Stimulated activated CD8-positive, alpha-beta memory T cell treated with anti-CD3 and anti-CD28 coated beads, Interleukin-7, amount 100 ng/mL, for 24 hours (primary cell): ENCODE measurements around the gene SPACA9.

Experiments used
- DNase-seq: peaks from one replicate; pipeline ENCODE4 v3.0.0-alpha.2; 2020; ENCODE audit warnings: low read depth

SPACA9 gene

DNA sequence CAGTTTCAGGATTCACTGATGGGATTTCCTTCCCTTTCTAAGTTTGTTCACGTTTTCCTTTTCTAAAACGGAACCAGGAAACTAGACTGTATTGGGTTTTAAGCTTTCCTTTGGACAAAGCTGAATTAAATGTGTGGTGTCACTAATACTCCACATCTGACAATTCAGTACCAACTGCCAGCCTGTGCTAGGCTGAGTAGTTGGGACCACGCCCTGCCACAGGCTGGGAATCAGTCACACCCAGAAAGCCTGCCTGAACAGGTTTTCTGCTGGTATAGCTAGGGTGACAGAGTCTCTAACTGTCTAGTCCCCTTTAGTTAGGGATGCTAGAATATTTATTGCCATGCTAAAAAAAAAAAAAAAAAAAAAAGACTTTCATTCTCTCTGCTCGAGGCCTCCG lies 15.6 kb downstream of the SPACA9 start:
- no peak for DNase-seq

DNA sequence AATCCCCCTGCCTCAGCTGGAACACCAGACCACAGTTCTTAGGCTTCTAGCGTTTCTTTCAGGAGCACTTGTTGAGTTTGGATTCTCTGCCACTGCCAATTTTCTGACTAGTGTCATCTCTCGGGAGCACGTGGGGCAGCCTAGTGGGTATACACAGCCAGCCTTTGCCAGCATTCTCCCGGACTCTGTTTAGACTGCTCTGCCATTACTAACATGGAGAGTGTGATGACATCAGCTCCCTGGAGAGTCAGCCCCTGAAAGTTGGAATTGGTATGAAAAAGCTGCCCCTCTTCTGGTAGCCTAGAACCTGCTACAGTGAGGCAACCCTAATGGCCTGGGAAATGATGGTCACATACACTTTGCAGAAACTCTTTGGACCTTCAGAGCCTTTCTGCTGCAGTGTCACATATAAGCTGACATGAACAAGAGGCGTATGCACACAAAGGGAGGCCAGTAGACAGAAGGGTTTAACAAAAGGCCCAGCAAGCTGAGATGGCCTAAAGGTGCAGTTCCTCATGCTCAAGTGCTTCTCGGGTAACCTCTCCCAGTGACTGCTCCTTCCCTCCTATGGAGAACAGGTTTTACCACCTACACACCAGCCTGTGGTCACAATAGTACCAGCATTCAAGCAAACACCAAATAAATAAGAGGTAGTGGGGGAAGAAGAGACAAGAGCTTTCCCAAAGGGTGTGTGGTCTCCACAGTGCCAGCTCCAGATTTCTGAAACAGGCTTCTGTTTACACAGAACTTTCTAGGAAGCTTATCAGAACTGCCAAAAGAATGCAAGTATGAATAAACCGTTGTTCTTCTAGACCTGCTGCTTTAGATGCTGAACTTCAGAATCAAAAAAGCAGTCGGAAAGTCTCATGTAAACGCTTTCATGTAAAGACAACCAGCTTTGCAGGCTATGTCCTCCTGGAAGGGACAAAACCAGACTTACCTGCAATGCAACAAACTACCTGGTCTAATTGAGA lies 16.5 kb downstream of the SPACA9 start:
- no peak for DNase-seq

DNA sequence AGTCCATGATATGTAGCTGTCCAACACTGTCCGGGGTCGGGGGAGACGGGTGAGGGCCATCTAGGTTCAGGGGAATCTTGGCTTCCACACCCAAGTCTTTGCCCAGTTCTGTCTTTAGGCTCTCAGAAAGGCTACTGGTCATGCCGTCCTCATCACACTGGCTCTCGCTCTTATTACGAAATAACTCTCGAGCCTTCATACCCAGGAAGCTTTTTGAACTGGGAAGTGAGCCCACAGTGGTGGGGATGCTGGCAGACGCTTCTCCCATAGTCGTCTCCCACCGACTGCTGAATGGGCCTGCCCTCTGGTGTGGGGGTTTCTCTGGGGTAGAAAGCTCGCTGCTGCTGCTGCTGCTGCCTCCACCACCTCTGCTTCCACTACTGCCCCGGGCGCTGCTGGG lies 17.6 kb downstream of the SPACA9 start:
- DNase-seq = no peak

DNA sequence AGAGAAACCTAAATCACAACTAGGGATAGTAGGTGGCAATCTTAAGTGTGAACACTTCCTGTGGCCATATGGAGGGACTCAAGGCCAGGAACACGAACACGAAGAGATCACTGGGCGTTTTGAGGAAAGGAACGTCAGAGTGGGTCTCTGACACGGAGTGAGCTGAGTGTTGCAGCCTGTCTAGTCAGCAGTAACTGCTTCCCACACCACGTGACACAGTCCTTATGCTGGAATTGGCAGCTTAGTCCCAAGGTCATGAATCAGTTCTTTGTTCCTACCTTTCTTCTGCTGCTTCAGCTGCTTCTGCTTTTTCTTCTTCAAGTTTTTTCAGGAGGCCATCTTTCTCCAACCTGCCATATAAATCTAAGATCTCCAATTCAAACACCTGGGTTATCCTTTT lies 18.2 kb downstream of the SPACA9 start:
- DNase-seq = no peak

DNA sequence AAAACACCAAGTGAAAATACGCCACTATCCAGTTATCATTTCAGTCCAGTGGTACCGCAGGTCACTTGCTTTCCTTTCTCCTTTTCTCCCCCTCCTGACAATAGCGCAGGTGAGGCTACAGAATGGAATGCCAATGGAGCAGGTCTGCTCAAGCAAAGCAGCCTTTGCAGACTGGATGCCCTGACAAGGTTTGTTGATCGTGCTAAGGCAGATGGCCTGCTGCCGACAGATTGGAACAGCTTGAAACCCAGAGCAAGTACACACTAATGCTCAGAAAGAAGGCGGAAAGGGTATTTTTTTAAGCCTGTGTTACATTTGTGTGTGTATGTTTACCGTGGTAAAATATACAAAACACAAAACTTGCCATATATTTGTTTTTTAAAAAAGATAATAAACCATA lies 19.4 kb downstream of the SPACA9 start:
- no peak for DNase-seq

DNA sequence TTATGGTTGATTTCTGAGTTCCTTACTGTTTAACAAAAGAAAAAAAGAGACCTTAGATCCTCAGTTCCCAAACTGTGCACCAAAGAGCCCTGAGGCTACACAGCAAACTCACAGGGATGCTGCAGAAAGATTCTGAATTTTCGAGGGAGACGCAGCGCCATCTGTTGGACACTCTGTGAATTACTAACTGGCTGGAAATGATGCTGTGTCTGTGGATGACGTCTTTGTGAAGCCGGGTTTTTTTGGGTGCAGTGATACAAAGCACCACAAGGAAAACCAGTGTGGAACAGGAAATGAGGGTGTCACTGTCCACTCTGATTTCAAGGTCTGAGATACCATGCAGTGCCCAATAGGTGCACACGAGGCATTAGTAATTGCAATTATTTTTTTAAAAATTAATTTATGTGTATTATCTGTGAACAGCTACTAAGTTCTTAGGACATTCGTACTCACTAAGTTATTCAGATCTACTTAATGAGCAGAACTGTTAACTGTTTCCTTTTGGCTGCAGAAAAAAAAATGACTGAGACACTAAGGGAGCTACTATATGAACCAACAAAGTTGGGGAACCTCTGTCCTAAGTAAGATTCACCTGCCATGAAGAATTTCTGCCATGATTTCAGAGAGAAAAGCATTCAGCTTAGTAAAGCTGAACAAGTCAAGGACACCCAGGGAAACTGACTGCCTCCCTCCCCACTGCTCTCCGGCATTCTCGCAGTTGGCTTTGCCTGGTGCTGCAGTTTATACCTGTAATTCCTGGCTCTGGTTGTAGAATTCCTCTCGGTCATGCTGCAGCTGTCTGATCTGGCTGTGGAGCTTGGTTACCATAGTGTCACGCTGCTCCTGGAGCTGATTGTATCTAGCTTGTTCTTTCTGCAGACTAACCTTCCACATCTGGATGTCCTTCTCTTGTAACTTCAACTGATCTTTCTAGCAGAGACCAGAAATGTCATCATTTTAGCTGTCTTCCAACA lies 23.4 kb downstream of the SPACA9 start:
- DNase-seq = peak; percentile 56

DNA sequence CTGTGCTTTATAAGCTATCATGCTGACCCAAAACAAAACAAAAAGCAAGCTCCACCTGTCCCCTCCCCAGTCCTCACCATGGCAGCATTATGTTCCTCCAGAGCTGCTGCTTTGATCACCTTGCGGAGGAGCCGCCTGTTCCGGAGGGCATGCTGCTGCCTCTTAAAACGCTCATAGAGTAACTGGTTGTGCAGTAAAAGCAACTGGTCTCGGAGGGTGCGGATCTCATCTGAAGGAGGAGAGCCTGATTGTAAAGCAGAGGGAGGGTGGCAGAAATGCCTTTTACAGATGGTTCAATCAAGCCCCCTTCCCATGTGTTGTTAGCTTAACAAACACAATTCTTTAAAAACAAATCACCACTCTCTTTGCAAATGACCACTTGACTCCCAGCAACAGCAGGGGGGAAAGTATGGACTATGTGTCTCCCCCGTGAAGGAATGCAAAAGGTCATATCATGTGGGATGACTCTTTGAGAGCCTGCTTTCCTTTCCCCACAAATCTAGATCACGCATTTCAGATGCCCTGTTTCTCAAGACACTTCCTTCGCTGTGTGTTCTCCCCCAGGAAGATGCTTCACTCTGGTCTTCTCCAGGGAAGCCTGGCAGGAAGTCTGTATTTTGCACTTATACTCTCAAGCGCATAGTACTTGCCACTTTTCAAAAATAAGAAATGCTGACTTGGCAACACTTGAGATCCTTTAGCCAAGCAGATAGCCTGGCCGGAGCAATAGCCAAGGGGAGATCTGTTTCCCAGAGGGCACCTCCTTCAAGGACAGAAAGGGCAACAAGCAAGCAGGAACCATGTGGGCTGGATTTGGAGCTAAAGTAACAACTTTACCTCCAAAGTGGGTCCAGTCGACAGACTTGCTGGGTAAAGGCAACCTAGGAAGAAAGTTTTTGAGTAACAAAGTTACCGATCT lies 25.1 kb downstream of the SPACA9 start:
- no peak for DNase-seq

DNA sequence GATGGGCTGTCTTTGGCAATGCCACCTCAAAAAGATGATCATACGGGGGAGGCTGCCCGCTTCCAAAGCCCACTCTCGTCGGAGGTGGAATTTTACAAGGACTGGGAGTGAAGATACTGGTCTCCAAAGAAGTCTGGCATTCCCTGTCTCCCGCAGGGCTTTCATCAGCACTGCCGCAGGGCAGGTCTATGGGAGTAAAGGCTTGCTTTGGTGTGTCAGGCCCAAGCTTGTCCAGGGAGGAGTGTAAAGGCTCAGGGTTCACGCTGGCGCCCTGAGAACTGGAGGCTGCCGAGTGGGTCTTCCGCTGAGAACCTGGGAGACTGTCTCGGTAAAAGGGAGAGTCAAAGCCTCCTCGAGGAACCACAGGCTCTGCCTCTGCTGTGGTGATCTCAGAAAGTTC lies 27.0 kb downstream of the SPACA9 start:
- no peak for DNase-seq

DNA sequence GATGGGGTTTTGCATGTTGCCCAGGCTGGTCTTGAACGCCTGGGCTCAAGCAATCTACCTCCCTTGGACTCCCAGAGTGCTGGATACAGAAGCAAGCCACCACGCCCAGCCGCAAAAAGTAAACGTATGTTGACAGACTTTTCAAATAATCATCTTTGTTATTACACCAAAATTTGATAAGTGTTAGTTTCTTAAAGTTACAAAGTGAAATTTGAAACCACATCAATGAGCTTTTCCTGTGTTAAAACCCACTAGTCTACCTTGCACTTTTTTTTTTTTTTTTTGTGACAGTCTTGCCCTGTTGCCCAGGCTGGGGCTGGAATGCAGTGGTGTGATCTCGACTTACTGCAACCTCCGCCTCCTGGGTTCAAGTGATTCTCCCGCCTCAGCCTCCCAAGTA lies 29.9 kb downstream of the SPACA9 start:
- no peak for DNase-seq

DNA sequence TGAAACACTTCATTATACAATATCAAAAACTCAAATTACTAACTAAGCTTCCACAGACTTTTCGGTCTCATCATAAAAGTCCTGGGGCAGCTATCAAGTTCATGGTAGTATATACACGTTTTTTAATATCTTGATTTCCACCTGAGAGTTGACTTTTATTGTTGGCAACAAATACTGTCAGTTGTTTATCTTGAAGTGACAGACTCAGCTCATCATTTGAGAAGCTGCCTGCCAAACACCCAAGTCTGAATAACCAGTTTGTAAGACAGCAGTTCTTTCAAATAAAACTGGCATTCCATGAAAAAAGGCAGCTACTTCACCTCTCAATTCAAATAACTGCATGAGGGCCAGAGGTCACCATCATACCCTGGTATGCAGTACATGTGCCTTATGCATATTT lies 30.6 kb downstream of the SPACA9 start:
- DNase-seq = no peak

DNA sequence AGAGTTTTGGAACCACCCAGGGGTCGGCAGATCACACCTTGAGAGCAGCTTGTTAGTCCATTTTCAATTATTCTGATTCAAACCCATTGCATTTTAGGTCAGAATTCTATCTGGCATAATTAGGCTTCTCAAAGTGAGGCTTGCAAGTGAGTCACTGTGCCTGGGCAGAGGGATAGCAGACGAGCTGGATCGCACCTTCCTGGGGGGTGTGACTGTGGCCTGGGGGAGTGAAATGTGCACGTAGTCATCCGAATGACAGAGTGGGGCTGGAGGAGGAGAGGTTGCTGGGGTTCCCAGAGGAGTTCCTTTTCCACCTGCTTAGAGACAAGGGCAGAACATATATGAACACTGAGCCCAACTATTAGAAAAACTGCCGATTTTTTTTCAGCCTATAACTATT lies 31.7 kb downstream of the SPACA9 start:
- DNase-seq = no peak

DNA sequence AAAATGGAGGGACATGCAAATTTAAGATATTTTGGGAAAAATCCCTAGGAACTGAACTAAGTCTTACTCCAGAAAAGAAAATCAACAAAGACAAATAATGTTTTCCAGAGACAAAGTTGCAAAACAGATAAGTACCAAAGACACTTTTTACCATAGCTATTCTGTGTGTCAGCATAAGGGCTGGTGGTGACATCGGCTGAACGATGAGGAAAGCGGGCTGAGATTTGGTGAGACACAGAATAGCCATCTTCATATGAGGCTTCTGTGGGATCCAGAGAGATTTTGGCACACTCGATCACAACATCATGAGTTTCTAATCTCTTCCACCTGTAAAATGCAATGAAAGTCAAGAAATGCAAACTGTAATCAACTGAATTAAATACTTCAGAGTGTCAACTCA lies 33.4 kb downstream of the SPACA9 start:
- DNase-seq = no peak

DNA sequence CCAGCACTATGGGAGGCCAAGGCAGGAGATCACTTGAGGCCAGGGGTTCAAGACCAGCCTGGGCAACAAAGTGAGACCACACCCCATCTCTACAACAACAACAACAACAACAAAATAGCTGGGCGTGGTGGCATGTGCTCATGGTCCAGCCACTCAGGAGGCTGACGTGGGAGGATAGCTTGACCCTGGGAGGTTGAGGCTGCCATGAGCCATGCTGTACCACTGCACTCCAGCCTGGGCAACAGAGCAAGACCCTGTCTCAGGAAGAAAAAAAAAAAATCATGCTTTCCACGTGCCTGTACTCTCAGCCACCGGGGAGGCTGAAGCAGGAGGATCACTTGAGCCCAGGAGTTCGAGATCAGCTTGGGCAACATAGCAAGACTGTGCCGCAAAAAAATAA lies 36.2 kb downstream of the SPACA9 start:
- no peak for DNase-seq

DNA sequence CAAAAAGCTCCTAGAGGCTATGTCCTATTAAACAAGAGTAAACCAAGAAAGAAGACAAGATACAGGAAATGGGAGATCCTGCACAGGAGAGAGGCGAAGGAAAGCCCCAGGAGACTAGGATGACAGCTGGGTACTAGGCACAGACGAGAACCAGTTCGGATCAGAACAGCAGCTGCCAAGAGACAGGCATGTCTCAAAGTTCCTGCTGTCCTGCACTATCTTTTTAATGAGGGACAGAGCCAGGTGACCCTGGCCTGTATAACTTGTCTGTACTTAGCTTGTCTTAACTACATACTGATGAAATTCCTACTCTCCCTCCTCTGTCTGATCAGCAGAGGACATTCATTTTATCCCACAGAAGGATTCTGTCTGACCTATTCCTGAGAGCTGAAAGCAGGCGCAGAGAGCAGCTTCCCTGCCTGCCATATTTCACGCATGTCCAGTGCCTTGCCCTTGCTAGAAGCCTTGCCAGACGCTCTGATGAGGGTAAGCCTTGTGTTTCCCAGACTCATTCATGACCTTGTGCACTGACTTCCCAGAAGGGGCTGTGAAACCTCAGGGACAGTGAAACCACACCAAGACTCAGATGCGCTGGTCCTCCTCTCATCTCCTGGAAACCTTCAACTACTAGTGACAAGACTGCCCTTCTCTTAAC lies 41.0 kb downstream of the SPACA9 start:
- no peak for DNase-seq

DNA sequence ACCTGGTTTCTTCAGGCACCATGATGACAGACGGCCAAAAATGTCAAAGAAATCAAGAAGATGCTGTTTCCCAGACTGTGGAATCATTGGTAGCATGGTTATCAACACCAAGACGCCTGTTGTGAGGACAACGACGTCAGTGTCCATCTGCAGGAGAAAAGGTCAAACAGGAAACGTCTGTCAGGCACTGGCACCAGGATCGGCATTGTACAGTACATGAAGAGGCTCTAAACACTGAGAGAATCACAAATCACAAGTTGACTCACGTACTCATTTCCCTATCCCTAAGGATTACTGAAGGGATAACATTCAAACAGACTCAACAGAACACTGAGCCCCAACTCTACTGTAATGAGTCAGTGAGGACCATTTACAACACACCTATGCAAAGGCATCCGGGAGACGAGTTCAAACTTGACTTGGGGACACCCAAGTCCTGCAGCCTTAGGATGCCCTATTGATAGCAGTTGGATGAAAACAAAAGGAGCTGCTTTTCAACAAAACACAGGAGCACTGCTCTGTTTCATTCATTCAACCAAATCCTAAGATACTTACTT lies 44.7 kb downstream of the SPACA9 start:
- no peak for DNase-seq

DNA sequence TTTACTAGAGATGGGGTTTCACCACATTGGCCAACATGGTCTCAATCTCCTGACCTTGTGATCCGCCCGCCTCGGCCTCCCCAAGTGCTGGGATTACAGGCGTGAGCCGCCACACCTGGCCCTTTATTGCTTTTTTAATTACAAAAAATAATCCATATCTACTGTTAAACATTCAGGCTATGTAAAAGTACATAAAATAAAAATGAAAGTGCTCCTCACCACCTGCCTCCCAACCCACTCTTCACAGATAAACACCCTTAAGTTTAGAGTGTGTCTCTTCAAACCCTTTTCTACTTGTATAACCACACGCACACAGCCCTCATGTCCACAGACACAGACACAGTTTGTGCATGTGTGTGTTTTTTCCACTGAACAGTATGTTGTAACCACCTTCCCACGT lies 49.0 kb downstream of the SPACA9 start:
- no peak for DNase-seq

DNA sequence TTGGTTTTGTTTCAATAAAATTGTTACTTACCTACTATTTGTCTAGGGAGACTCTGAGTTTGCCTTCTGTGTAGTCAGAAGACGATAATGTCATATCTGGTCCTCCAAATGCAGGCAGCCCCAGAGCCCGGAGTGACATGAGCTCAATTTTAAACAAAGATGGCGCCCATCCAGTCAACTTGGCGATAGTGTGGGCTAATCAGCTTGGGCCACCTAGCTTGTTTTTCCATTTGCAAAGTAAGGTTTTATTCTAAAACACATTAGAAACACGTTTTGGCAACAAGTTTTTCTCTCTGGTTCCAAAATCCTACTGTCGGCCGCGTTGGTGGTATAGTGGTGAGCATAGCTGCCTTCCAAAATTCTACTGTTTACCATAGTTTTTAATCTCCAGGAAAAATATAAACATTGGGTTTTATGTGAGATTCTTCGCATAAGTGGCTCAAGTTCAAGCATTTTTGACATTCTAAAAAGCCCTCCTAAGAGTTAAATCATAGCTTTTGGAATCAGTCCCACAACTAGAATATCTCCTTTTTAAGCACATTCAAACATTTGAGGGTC lies 52.6 kb downstream of the SPACA9 start:
- no peak for DNase-seq

DNA sequence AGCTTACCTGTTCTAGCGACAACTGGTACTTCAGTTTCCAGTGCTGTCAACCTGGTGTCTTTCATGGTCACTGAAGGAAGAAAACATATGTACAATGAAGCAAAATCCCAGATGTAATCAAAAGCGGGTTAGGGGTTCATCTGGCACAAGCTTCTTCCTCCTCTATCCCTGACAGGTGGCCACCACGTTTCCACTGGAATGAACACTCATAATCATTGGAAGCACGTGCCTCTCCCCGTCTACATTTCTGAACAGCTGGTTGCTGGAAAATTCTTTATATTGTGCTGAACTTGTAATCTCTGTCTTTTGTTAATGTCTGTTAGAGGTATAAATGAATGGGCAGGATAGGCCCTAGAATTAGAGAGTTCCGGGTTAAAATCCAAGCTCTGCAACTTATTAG lies 56.3 kb downstream of the SPACA9 start:
- no peak for DNase-seq

DNA sequence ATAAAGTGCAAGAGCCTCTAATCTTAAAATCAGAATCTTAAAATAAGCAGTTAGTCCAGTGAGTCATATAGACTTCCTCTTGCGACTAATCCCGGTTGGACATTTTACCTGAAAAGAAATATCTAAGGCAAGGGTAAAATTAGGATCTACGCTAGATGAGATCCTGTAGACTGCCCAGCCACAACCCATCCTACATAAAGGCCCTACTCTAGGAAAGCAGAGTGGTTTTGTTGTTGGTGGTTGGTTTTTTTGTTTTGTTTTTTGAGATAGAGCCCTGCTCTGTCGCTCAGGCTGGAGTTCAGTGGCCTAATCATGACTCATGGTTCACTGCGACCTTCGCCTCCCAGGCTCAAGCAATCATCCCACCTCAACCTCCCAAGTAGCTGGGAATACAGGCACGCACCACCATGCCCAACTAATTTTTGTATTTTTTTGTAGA lies 58.8 kb downstream of the SPACA9 start:
- DNase-seq = no peak

DNA sequence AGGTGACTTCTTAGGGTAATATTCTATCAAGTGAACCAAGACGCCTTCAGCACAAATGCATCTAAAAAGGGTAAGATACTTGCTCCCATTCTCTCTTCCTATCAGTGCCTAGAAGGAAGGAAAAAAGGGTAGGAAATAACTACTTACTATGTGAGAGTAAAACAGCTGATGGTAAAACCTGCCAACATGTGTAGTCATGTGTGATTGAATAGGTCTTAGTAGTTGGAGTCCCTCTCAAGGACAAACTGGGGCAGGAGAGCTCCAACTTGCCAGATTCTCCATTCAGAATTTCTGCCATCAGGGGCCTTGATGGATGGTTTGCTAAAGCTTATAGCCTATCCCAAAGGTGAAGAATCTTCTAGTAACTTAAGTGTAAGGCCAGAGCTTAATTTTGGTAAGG lies 60.5 kb downstream of the SPACA9 start:
- no peak for DNase-seq
